Panc1 (cell line): ENCODE measurements around the gene HARS2. TPM values are rescaled to one million over a fixed set of nuclear protein-coding genes. Genes with fewer than 3 reads are reported as not detected.
"Not testable (repeated sequence)": the region's sequence is repeated elsewhere in the genome, so short reads cannot be mapped to it uniquely, and the experiment has no call there.

Source experiments
- ATAC-seq: fragments of 200-7000 bp; cut with Tn5 transposase; 2 replicates; pipeline ENCODE4 v1.9.1; 2020; ENCODE audit warnings: mild to moderate bottlenecking, moderate library complexity
- BruUV-seq: library from RNA; stranded (reverse); fragments of 400-500 nt; replicated peaks from 2 replicates; lab custom pipeline; 2021; lab: Mats Ljungman, UMichigan
- CTCF ChIA-PET: fragments of 300-600 bp; sonication (Branson Sonifier 250); formaldehyde crosslinking; loops from one replicate; lab custom pipeline; 2022; ENCODE audit warnings: antibody characterized with exemption; lab: Charles Lee
- POLR2A ChIA-PET: fragments of 300-600 bp; sonication (Branson Sonifier 250); formaldehyde crosslinking; loops from one replicate; lab custom pipeline; 2022; ENCODE audit warnings: antibody characterized with exemption; lab: Charles Lee
- DNase-seq: peaks from one replicate; pipeline ENCODE4 v3.0.0-alpha.2; 2010; ENCODE audit warnings: low read depth, low spot score
- H3K27ac ChIP-seq: 2 replicates; pipeline ENCODE4 v1.5.1; 2011; ENCODE audit warnings: mild to moderate bottlenecking, low read length, inconsistent platforms
- H3K27me3 ChIP-seq: fragments of 200-500 bp; sonication (Bioruptor generic); 2 replicates; pipeline ENCODE4 v1.6.0; 2014; ENCODE audit warnings: low read length, inconsistent platforms; ENCODE audit not compliant: control insufficient read depth, insufficient read depth
- H3K36me3 ChIP-seq: fragments of 200-500 bp; sonication (Bioruptor generic); 2 replicates; pipeline ENCODE4 v1.5.1; 2014; ENCODE audit warnings: inconsistent platforms, mild to moderate bottlenecking, low read length, moderate library complexity; ENCODE audit not compliant: control insufficient read depth, insufficient read depth
- H3K4me1 ChIP-seq: 2 replicates; pipeline ENCODE4 v1.5.1; 2011; ENCODE audit warnings: inconsistent platforms, mild to moderate bottlenecking, low read length, moderate library complexity; ENCODE audit not compliant: control insufficient read depth, insufficient read depth
- H3K4me3 ChIP-seq, 2 experiments: 2 replicates each; pipeline ENCODE4 v1.5.1; 2011 to 2012; ENCODE audit warnings: low read depth in 2 of 2, low read length in 2 of 2, mild to moderate bottlenecking in 2 of 2, inconsistent platforms in 1 of 2, moderate library complexity in 1 of 2
- H3K9me3 ChIP-seq: fragments of 200-500 bp; sonication (Bioruptor generic); 2 replicates; pipeline ENCODE4 v1.5.1; 2014; ENCODE audit warnings: low read depth, mild to moderate bottlenecking, inconsistent platforms, low read length, moderate library complexity; ENCODE audit not compliant: control insufficient read depth, insufficient read depth
- POLR2AphosphoS5 ChIP-seq: IDR thresholded peaks from 2 replicates; pipeline ENCODE4 v1.6.1; 2012; ENCODE audit warnings: mild to moderate bottlenecking, low read depth, low read length, moderate library complexity
- SIN3A ChIP-seq: IDR thresholded peaks from 2 replicates; pipeline ENCODE4 v1.6.1; 2012; ENCODE audit warnings: low read depth, mild to moderate bottlenecking, low read length, moderate library complexity, borderline replicate concordance; ENCODE audit not compliant: insufficient read depth
- TCF7L2 ChIP-seq: IDR thresholded peaks from 2 replicates; pipeline ENCODE4 v1.6.1; 2011; ENCODE audit warnings: mild to moderate bottlenecking, low read depth, low read length, inconsistent platforms
- in situ Hi-C: cut with HindIII; loops from 2 replicates; pipeline ENCODE4 v1.10.0; 2016; ENCODE audit warnings: low sequenced_read_pairs, low pct_unique_long_range_greater_than_20kb
- intact Hi-C: fragments of 100-400 bp; cut with micrococcal nuclease; formaldehyde crosslinking; loops from one replicate; pipeline ENCODE4 v1.10.0; 2022; ENCODE audit not compliant: unreplicated experiment
- total RNA-seq: library from RNA; stranded (reverse); gene quantifications from one replicate; pipeline ENCODE4 v1.2.1, GENCODE V29; 2021; ENCODE audit not compliant: unreplicated experiment
- TF ChIP-seq, protein P1 (sequence below): fragments of 450-650 bp; IDR thresholded peaks from 2 replicates; pipeline ENCODE4 v1.5.1; 2017; ENCODE audit warnings: mild to moderate bottlenecking
- TF ChIP-seq, protein P2 (sequence below), 2 experiments: IDR thresholded peaks; 2 replicates each; pipeline ENCODE4 v1.6.1; 2011 to 2012; ENCODE audit warnings: low read depth in 2 of 2, control low read depth in 1 of 2, low read length in 1 of 2, mild to moderate bottlenecking in 1 of 2, moderate library complexity in 1 of 2; ENCODE audit not compliant: insufficient read depth in 1 of 2

Gene HARS2
- total RNA-seq, 1 experiment from 2014 or later: 44.1 TPM

DNA sequence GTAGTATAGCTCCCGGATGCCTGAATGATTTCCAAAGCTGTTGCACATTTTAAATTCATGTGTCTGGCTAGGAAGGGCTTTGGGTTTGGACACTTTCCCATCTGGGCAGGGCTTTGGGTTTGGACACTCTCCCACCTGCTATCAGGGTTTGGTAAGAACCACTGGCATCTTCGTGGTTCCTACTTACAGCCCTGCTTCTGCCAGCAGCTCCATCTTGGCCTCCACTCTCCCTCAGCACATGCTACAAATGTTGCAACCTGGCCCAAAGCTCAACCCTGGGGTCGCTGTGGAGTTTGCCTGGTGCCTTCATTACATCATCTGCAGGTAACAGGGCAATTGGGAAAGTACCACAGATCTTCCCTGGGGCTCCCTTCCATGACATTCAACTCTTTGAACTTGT is 48.5 kb upstream of the HARS2 start:
- no peak for TF ChIP-seq POLR2AphosphoS5
- H3K9me3 ChIP-seq: no peaks in the 10 kb centered on the region
- in situ Hi-C loops (no loop called here), intact Hi-C loops (no loop called here)
- H3K27me3 ChIP-seq: no peaks in the 10 kb centered on the region
- ATAC-seq: no peak
- ChIA-PET CTCF (no interaction called here), POLR2A (no interaction called here)
- BruUV-seq: no TSS peak
- H3K4me3 ChIP-seq: no peak overlapping the region
- DNase-seq: no peak
- no peak overlapping the region for H3K27ac ChIP-seq
- H3K36me3 ChIP-seq: peaks cover 7% of the 10 kb centered on the region; the same call in 1 of the 2 replicates
- peaks cover 11% of the 10 kb centered on the region; the same call in 1 of the 2 replicates for H3K4me1 ChIP-seq

DNA sequence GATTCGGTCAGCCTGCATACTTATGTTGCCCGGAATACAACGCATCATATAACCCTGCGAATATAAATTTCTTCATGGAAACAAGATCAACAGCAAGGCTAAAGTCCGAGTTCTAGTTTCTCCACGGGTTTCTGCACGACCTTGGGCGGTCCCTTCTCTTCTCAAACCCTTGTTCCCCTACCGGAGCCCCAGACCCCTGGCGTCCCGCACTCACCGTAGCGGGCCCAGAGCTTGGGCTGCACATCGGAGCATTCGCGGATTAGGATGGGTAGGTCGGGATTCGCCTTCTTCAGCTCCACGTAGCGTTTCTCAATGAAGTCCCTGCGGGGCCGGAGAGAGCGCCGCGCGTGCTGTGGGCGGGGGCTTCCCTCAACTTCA is 44.2 kb upstream of the HARS2 start:
- H3K27ac ChIP-seq: peak overlapping the region; percentile 89
- CTCF ChIA-PET: interaction anchor here (0.7 kb wide), 1 partner anchor 944 kb away, joined by 3 read pairs; no protein-coding TSS in a partner anchor
- POLR2A ChIA-PET: interaction anchor here (0.6 to 1.2 kb wide), 8 partner anchors 12 to 295 kb away, joined by 3 to 6 read pairs (median 4); no protein-coding TSS in a partner anchor
- intact Hi-C loops (no loop called here), in situ Hi-C loops (no loop called here)
- no peak for TF ChIP-seq POLR2AphosphoS5
- no peak for TF ChIP-seq TCF7L2
- TF ChIP-seq, protein P1, sequence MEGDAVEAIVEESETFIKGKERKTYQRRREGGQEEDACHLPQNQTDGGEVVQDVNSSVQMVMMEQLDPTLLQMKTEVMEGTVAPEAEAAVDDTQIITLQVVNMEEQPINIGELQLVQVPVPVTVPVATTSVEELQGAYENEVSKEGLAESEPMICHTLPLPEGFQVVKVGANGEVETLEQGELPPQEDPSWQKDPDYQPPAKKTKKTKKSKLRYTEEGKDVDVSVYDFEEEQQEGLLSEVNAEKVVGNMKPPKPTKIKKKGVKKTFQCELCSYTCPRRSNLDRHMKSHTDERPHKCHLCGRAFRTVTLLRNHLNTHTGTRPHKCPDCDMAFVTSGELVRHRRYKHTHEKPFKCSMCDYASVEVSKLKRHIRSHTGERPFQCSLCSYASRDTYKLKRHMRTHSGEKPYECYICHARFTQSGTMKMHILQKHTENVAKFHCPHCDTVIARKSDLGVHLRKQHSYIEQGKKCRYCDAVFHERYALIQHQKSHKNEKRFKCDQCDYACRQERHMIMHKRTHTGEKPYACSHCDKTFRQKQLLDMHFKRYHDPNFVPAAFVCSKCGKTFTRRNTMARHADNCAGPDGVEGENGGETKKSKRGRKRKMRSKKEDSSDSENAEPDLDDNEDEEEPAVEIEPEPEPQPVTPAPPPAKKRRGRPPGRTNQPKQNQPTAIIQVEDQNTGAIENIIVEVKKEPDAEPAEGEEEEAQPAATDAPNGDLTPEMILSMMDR: no peak
- TF ChIP-seq, protein P2, sequence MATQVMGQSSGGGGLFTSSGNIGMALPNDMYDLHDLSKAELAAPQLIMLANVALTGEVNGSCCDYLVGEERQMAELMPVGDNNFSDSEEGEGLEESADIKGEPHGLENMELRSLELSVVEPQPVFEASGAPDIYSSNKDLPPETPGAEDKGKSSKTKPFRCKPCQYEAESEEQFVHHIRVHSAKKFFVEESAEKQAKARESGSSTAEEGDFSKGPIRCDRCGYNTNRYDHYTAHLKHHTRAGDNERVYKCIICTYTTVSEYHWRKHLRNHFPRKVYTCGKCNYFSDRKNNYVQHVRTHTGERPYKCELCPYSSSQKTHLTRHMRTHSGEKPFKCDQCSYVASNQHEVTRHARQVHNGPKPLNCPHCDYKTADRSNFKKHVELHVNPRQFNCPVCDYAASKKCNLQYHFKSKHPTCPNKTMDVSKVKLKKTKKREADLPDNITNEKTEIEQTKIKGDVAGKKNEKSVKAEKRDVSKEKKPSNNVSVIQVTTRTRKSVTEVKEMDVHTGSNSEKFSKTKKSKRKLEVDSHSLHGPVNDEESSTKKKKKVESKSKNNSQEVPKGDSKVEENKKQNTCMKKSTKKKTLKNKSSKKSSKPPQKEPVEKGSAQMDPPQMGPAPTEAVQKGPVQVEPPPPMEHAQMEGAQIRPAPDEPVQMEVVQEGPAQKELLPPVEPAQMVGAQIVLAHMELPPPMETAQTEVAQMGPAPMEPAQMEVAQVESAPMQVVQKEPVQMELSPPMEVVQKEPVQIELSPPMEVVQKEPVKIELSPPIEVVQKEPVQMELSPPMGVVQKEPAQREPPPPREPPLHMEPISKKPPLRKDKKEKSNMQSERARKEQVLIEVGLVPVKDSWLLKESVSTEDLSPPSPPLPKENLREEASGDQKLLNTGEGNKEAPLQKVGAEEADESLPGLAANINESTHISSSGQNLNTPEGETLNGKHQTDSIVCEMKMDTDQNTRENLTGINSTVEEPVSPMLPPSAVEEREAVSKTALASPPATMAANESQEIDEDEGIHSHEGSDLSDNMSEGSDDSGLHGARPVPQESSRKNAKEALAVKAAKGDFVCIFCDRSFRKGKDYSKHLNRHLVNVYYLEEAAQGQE (IDR thresholded peaks at IDR 0.05; ENCODE audit: insufficient read depth in 1 of 2, low read depth in 2 of 2, low read length in 1 of 2): no peak
- no peak for TF ChIP-seq SIN3A
- H3K36me3 ChIP-seq: peaks cover 20% of the 10 kb centered on the region; the same call in 1 of the 2 replicates
- peak overlapping the region; percentile 91 to 94 for H3K4me3 ChIP-seq
- DNase-seq (no peak), ATAC-seq (peak; percentile 22)
- no TSS peak for BruUV-seq
- H3K27me3 ChIP-seq: no peaks in the 10 kb centered on the region
- H3K9me3 ChIP-seq: no peaks in the 10 kb centered on the region
- peaks cover 9% of the 10 kb centered on the region for H3K4me1 ChIP-seq

DNA sequence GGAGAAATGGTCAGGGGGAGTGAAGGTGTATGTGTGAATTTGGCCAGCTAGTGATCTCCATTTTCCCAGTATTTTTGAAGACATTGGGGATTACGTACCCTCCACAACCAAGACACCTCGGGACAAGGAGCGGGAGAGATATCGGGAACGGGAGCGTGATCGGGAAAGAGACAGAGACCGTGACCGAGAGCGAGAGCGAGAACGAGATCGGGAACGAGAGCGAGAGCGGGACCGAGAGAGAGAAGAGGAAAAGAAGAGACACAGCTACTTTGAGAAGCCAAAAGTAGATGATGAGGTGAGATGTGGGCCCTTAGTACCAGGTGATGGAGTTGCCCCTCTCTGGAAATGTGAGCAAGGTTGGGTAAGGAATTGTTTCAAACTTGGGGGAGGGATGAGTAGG is 32.4 kb upstream of the HARS2 start:
- DNase-seq: no peak
- H3K4me1 ChIP-seq: no peaks in the 10 kb centered on the region
- H3K27me3 ChIP-seq: no peaks in the 10 kb centered on the region
- H3K4me3 ChIP-seq: no peak overlapping the region
- no peaks in the 10 kb centered on the region for H3K9me3 ChIP-seq
- BruUV-seq: no TSS peak
- ChIA-PET POLR2A (interaction anchor here (1.2 kb wide), 1 partner anchor 11 kb away, joined by 3 read pairs; the partner anchor contains the start of genes IK and NDUFA2), CTCF (no interaction called here)
- TF ChIP-seq, protein P2 (IDR thresholded peaks at IDR 0.05; ENCODE audit: insufficient read depth in 1 of 2, low read depth in 2 of 2, low read length in 1 of 2): no peak
- H3K36me3 ChIP-seq: peaks cover 40% of the 10 kb centered on the region
- in situ Hi-C loops (no loop called here), intact Hi-C loops (no loop called here)
- no peak for ATAC-seq
- H3K27ac ChIP-seq: no peak overlapping the region

DNA sequence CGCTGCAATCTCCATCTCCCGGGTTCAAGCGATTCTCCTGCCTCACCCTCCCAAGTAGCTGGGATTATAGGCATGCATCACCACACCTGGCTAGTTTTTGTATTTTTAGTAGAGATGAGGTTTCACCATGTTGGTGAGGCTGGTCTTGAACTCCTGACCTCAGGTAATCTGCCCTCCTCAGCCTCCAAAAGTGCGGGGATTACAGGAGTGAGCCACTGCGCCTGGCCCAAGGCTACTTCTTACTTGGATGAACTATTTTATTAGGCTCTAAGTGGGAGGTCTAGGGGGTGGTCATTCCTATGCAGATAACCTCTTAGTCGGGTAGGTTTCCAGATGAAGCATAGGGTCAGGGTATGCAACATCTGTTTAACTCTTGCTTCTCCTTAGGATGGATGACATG is 30.9 kb upstream of the HARS2 start:
- H3K9me3 ChIP-seq, H3K4me1 ChIP-seq, H3K27me3 ChIP-seq, POLR2A ChIA-PET, DNase-seq, CTCF ChIA-PET, BruUV-seq, H3K27ac ChIP-seq, in situ Hi-C loops, intact Hi-C loops, ATAC-seq, H3K4me3 ChIP-seq: not testable (repeated sequence)
- H3K36me3 ChIP-seq: peaks cover 27% of the 10 kb centered on the region
